Measurements from ENCODE around the gene TRAF1.

DNA sequence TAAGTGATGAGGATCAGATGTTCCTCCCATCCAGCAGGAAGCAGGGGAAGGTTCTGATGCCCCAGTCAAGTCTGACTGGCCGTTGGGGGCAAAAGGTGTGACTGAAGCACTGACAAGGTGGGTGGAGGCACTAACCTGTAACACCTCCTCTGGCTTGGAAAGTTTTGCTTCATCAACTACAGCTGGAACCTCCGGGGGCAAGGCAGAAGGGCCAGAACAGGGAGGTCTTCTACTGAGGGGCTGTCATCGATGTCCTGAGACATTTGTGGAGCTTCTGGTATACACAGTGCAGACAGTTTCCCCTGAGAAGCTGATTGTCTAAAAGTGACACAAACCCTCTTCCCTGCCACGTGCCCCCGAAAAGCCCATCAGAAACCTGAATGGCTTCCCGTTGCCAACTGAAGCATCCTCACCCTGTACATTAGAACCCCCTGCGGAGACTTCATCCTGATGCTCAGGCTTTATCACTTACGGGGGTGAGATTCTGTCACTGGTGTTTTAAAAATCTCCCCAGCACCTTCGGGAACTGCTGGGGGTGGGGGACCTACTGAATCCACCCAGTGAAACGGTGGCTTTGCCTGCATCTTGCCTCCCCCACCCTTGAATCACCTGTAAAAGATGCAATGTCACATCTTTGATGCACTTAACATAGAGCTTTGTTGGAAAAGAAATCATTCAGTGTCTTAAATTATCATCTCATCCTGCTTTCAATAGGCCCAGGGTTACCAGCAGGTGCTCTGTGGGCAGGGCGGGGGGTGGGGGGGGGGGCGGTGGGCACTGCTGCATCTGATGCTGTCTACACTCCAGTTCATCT is 24.6 kb downstream of the TRAF1 start:
- TF ChIP-seq, protein P1, sequence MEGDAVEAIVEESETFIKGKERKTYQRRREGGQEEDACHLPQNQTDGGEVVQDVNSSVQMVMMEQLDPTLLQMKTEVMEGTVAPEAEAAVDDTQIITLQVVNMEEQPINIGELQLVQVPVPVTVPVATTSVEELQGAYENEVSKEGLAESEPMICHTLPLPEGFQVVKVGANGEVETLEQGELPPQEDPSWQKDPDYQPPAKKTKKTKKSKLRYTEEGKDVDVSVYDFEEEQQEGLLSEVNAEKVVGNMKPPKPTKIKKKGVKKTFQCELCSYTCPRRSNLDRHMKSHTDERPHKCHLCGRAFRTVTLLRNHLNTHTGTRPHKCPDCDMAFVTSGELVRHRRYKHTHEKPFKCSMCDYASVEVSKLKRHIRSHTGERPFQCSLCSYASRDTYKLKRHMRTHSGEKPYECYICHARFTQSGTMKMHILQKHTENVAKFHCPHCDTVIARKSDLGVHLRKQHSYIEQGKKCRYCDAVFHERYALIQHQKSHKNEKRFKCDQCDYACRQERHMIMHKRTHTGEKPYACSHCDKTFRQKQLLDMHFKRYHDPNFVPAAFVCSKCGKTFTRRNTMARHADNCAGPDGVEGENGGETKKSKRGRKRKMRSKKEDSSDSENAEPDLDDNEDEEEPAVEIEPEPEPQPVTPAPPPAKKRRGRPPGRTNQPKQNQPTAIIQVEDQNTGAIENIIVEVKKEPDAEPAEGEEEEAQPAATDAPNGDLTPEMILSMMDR (IDR thresholded peaks at IDR 0.05; ENCODE audit: low read depth, low read length): no peak
- no peak for TF ChIP-seq POLR2A (IDR thresholded peaks at IDR 0.05; ENCODE audit: extremely low read depth, insufficient read length)
- TF ChIP-seq, protein P2, sequence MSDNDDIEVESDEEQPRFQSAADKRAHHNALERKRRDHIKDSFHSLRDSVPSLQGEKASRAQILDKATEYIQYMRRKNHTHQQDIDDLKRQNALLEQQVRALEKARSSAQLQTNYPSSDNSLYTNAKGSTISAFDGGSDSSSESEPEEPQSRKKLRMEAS (IDR thresholded peaks at IDR 0.05; ENCODE audit: low read depth, low read length): no peak

Measured in NB4 (cell line).